ENCODE measurements around the gene HOXC10. TPM values are rescaled to one million over a fixed set of nuclear protein-coding genes. Genes with fewer than 3 reads are reported as not detected.

The HOXC10 gene
- total RNA-seq, result 9.5 and 15.7 TPM in 2 replicates

GRCh38 chr12:53984901-53985691 lies at the start of gene HOXC10:
HOXC10 (plus strand) TSS chr12:53985146; CDS start chr12:53985260, 114 bp downstream.
- H3K4me3 ChIP-seq (ENCODE audit: low read depth, low read length), result peak within 1 kb of the TSS; percentile 98
- DNase-seq (ENCODE audit: low read depth), result peak; percentile 78
- TF ChIP-seq CTCF (conservative IDR thresholded peaks at IDR 0.05; ENCODE audit: low read depth, low read length), result peak; percentile 78

GRCh38 chr12:53935383-53936341 lies 49.3 kb upstream of the HOXC10 start:
- no peak overlapping the region for H3K4me3 ChIP-seq (ENCODE audit: low read depth, low read length)
- TF ChIP-seq CTCF (conservative IDR thresholded peaks at IDR 0.05; ENCODE audit: low read depth, low read length), result no peak

GRCh38 chr12:53937099-53937498 lies 47.8 kb upstream of the HOXC10 start:
- TF ChIP-seq CTCF (conservative IDR thresholded peaks at IDR 0.05; ENCODE audit: low read depth, low read length), result no peak
- no peak for DNase-seq (ENCODE audit: low read depth)
- no peak overlapping the region for H3K4me3 ChIP-seq (ENCODE audit: low read depth, low read length)

More at GRCh38 chr12:53935383-53936341, 49.3 kb upstream of the HOXC10 start:
- DNase-seq (ENCODE audit: low read depth), result no peak

- H3K4me3 ChIP-seq (ENCODE audit: low read depth, low read length), result peak overlapping the region; percentile 8
- no peak for DNase-seq (ENCODE audit: low read depth)
Observed at GRCh38 chr12:53937596-53938325, 47.2 kb upstream of the HOXC10 start.

GRCh38 chr12:53938326-53939140 lies 46.4 kb upstream of the HOXC10 start, which contains the start of gene HOXC13:
HOXC13 (plus strand) TSS chr12:53938831; CDS start chr12:53938907, 76 bp downstream.
- peak; percentile 12 for DNase-seq (ENCODE audit: low read depth)
- peak within 1 kb of the TSS; percentile 20 for H3K4me3 ChIP-seq (ENCODE audit: low read depth, low read length)
- no peak for TF ChIP-seq CTCF (conservative IDR thresholded peaks at IDR 0.05; ENCODE audit: low read depth, low read length)

More at GRCh38 chr12:53937596-53938325, 47.2 kb upstream of the HOXC10 start:
- no peak for TF ChIP-seq CTCF (conservative IDR thresholded peaks at IDR 0.05; ENCODE audit: low read depth, low read length)

All from epithelial cell of proximal tubule (primary cell).